ENCODE measurements around the gene CAPN8. TPM values are rescaled to one million over a fixed set of nuclear protein-coding genes. Genes with fewer than 3 reads are reported as not detected.

The CAPN8 gene
- total RNA-seq, 1 donor from 2014 or later: not detected

DNA sequence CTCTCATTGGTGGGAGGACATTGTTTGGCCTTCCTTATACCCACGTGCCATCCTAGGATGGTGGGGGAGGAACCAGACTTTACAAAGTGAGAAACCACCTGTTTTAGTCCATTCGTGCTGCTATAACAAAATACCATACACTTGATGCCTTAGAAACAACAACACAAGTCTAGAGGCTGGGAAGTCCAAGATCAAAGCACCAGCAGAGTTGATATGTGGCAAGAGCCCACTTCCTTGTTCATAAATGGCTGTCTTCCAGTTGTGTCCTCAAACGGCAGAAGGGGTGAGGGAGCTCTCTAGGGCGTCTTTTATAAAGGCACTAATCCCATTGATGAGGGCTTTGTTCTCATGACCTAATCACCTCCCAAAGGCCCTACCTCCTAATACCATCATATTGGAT lies 31.1 kb downstream of the CAPN8 start:
- no peak for DNase-seq (ENCODE audit: low read depth)
- TF ChIP-seq, protein P1, sequence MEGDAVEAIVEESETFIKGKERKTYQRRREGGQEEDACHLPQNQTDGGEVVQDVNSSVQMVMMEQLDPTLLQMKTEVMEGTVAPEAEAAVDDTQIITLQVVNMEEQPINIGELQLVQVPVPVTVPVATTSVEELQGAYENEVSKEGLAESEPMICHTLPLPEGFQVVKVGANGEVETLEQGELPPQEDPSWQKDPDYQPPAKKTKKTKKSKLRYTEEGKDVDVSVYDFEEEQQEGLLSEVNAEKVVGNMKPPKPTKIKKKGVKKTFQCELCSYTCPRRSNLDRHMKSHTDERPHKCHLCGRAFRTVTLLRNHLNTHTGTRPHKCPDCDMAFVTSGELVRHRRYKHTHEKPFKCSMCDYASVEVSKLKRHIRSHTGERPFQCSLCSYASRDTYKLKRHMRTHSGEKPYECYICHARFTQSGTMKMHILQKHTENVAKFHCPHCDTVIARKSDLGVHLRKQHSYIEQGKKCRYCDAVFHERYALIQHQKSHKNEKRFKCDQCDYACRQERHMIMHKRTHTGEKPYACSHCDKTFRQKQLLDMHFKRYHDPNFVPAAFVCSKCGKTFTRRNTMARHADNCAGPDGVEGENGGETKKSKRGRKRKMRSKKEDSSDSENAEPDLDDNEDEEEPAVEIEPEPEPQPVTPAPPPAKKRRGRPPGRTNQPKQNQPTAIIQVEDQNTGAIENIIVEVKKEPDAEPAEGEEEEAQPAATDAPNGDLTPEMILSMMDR (IDR thresholded peaks at IDR 0.05; ENCODE audit: insufficient read depth, low read length, poor library complexity, severe bottlenecking): no peak
- H3K4me3 ChIP-seq (ENCODE audit: low read depth, low read length): no peak overlapping the region
- no peaks in the 10 kb centered on the region for H3K36me3 ChIP-seq (ENCODE audit: control insufficient read depth, insufficient read depth, low read length)
- peaks cover 8% of the 10 kb centered on the region for H3K27me3 ChIP-seq (ENCODE audit: control insufficient read depth, insufficient read depth, low read length)

- TF ChIP-seq, protein P1 (IDR thresholded peaks at IDR 0.05; ENCODE audit: insufficient read depth, low read length, poor library complexity, severe bottlenecking): no peak
- Histone ChIP-seq H3K36me3 (ENCODE audit: control insufficient read depth, insufficient read depth, low read length) (no peaks in the 10 kb centered on the region), H3K4me3 (ENCODE audit: low read depth, low read length) (no peak overlapping the region), H3K27me3 (ENCODE audit: control insufficient read depth, insufficient read depth, low read length) (peaks cover 8% of the 10 kb centered on the region)
- no peak for DNase-seq (ENCODE audit: low read depth)
Measured at GRCh38 chr1:223631956-223632355, 33.5 kb downstream of the CAPN8 start.

- Histone ChIP-seq H3K4me3 (ENCODE audit: low read depth, low read length) (no peak overlapping the region), H3K36me3 (ENCODE audit: control insufficient read depth, insufficient read depth, low read length) (no peaks in the 10 kb centered on the region), H3K27me3 (ENCODE audit: control insufficient read depth, insufficient read depth, low read length) (peaks cover 8% of the 10 kb centered on the region)
- no peak for DNase-seq (ENCODE audit: low read depth)
- TF ChIP-seq, protein P1 (IDR thresholded peaks at IDR 0.05; ENCODE audit: insufficient read depth, low read length, poor library complexity, severe bottlenecking): no peak
Measured at GRCh38 chr1:223631473-223631872, 34.0 kb downstream of the CAPN8 start.

GRCh38 chr1:223629126-223629457 lies 36.4 kb downstream of the CAPN8 start:
- peaks cover 7% of the 10 kb centered on the region for H3K27me3 ChIP-seq (ENCODE audit: control insufficient read depth, insufficient read depth, low read length)
- TF ChIP-seq, protein P1 (IDR thresholded peaks at IDR 0.05; ENCODE audit: insufficient read depth, low read length, poor library complexity, severe bottlenecking): no peak
- no peak overlapping the region for H3K4me3 ChIP-seq (ENCODE audit: low read depth, low read length)
- no peak for DNase-seq (ENCODE audit: low read depth)
- H3K36me3 ChIP-seq (ENCODE audit: control insufficient read depth, insufficient read depth, low read length): no peaks in the 10 kb centered on the region

GRCh38 chr1:223628233-223629125 lies 37.0 kb downstream of the CAPN8 start:
- no peak overlapping the region for H3K4me3 ChIP-seq (ENCODE audit: low read depth, low read length)
- peaks cover 6% of the 10 kb centered on the region for H3K27me3 ChIP-seq (ENCODE audit: control insufficient read depth, insufficient read depth, low read length)
- TF ChIP-seq, protein P1 (IDR thresholded peaks at IDR 0.05; ENCODE audit: insufficient read depth, low read length, poor library complexity, severe bottlenecking): peak; percentile 55
- no peak for DNase-seq (ENCODE audit: low read depth)
- H3K36me3 ChIP-seq (ENCODE audit: control insufficient read depth, insufficient read depth, low read length): no peaks in the 10 kb centered on the region

Measured in kidney epithelial cell (primary cell).